Hippocampal formation (tissue), 2 donors: ENCODE measurements around the gene MAGI2.
A peak's percentile ranks its signal among the peaks of the same experiment; 100 is the strongest.

Experiments used
- DNase-seq, 2 donors: peaks; one replicate each; lab custom pipeline; 2025; lab: John Stamatoyannopoulos, UW

MAGI2 gene

GRCh38 chr7:78490524-78490923, 962.9 kb downstream of the MAGI2 start:
- DNase-seq = no peak

DNA sequence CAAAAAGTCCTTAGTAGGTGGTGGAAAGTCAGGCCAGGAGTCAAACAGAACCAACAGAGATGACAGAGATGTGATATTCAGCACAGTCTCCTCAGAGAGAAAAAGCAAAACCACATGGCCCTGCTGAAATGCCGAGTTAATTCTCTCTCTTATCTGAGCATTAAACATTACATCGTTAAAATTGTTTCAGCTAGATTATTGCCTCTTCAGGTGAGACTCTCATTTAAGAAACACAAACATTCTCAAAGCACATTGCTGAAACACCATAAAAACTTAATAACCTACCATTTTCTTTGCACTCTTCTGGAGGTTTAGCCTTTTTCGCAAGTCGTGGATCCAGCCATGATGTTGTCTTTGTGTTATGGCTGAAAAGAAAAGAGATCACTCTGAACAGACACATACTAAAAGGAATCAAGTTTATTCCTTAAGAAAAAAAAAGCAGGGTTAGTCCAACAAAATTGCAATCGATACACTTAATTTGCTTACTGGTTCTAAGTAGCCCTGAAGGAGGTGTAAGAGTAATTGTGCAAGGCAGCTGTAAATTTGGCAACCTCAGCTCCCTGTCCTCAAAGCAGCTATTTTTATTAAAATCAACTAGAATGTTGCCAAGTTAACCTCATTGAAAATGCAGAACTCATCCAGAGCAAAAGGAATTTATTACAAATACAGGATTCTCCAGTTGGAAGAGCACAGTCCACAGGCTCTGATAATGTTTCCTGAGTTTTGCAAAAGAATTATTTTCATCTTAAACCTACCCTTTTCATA, 963.8 kb downstream of the MAGI2 start:
- DNase-seq = peak in 1 of 2 donors; percentile 64

- DNase-seq = no peak
Observed at GRCh38 chr7:78487464-78487863, 966.0 kb downstream of the MAGI2 start.

- DNase-seq = no peak
Observed at GRCh38 chr7:78479348-78479747, 974.1 kb downstream of the MAGI2 start.

DNA sequence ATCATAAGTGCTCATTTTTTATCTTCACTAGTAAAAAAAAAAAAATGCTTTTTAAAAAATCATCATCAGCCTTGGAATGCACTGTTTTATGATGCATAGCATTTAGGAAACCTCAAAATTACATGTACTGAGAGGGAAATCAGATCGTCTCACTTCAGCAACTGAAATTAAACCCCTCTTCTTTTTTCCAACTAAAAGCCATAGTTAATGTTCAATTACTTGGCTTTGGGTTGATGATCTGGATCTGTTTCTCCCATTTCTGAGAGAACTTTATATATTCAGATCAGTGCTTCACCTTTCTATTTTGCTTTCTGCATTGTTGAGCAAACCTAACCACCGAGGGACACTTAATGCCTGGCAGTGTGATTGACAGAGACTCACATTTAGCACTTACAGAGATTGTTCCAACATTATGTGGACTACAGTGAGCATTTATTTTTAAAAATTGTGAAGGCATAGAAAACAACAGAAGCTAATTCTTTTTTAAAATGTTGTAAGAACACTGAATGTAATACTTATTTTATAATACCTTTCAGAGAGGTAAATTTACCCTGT, 976.5 kb downstream of the MAGI2 start:
- no peak for DNase-seq

GRCh38 chr7:78473571-78474301, 979.7 kb downstream of the MAGI2 start:
- no peak for DNase-seq

GRCh38 chr7:78473021-78473420, 980.4 kb downstream of the MAGI2 start:
- DNase-seq = no peak

DNA sequence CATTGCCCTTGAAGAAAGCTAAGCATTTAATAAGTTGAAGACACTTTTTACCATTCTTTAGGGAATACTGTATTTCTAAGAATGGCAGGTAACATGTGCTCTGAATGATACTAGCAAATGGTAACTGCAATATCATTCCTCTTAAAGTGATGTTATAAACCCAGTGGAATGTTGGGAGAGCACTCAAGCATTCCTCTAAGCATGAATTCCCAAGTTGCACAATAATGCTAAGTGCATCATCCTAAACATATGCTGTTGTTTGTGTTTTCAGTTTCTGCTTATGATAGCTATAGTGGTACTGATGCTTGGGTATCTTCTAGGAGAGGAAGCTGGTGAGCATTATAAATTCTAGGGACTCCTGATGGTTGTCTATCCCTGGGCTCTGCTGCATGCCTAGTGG, 980.9 kb downstream of the MAGI2 start:
- DNase-seq = no peak

GRCh38 chr7:78465894-78466293, 987.6 kb downstream of the MAGI2 start:
- no peak for DNase-seq

DNA sequence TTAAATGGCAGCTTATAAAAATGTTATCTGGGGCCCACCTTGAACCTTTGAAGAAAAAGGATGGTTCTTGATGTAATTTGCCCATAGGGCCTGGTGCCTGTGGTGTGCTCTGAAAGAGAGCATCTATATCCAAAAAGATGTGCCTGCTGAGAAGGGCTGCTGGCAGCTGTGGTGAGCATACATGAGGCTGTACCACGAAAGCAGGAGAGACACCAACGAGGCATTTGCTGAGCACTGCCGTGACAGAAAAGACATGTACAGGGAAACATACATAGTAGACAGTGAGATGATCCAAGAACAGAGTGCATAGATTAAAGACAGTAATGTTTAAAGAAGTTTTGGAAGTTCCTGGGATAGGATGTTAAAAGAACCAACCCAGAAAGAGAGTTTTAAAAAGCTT, 990.4 kb downstream of the MAGI2 start:
- DNase-seq = no peak

DNA sequence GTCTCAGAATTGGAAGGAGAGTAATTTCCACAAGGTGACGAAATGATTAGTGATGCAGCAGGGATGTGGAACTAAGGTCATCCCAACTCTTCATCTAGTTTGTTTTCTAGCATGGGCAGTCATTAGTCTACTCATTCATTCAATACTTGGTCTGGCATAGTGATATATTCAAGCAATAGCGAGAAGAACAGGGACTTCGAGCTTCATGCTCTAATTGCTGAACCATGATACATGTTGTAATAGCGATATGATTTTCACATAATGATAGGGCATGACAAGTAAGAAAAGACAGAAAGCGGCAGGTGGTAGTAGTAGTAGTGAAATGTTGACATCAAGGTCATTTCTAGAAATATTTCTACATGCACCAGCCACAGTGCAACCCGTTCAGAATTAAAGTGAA, 1002.8 kb downstream of the MAGI2 start:
- DNase-seq = no peak

GRCh38 chr7:78448911-78449310, 1004.6 kb downstream of the MAGI2 start:
- no peak for DNase-seq

DNA sequence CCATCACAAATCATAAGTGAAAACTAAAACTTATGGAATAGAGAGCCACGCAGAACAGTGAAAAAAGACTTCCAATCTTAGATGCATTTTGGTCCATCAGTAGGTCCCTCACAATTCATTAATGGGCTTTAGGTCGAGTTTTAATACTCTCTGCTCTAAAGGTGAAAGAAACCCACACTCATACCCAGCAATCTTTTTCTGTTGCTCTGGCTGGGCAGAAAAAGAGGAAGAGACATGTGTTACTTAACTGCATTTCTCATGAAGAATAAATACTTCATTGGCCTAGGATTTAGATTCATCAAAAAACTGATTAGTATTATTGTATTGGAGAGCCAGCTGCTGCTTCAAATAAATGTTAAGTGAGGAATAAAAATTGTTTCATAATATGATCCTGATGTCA, 1009.2 kb downstream of the MAGI2 start:
- DNase-seq = no peak

DNA sequence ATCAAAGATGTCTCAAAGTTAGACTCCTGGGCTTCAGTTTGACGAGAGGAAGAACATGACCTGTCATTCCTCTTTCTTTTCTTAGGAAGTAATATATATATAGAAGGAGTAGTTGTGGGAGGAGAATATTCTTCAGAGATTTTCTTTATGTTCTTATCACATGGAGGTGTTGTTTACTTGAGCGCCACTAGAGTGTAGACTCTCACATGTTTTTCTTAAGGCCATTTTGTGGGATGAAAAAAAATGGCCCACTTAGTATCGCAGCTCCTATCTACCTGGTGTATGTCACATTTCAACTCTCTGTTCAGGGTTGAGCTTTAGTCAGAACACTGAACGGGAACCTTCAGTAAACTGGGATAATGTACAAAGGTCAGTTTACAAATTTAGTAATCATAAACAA, 1009.7 kb downstream of the MAGI2 start:
- DNase-seq = no peak

- no peak for DNase-seq
Observed at GRCh38 chr7:78441737-78442136, 1011.7 kb downstream of the MAGI2 start.

- peak in 1 of 2 donors; percentile 37 for DNase-seq
Observed at GRCh38 chr7:78438433-78438832, 1015.0 kb downstream of the MAGI2 start.

DNA sequence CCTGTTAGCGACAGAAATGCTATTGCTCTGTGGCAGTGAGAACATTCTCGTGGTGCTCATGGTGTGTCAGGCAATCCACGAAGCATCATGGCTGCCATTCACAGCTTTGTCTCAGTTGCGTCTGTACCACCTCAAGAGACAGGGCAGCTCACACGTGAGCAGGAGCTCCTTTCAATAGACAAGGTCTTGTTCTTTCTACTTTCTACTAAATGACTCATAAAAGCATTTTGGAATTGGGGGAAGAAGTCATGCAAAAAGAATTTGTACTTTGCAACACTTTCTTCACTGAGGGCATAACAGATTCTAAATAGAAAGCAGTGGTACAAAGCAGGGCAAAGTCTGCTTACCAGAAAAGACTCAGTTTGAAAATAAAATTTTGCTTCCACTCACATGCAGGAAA, 1016.3 kb downstream of the MAGI2 start:
- no peak for DNase-seq

- peak in 1 of 2 donors; percentile 69 for DNase-seq
Observed at GRCh38 chr7:78435355-78435754, 1018.1 kb downstream of the MAGI2 start.

GRCh38 chr7:78434281-78434680, 1019.2 kb downstream of the MAGI2 start:
- no peak for DNase-seq

- no peak for DNase-seq
Observed at GRCh38 chr7:78433421-78433820, 1020.0 kb downstream of the MAGI2 start.

DNA sequence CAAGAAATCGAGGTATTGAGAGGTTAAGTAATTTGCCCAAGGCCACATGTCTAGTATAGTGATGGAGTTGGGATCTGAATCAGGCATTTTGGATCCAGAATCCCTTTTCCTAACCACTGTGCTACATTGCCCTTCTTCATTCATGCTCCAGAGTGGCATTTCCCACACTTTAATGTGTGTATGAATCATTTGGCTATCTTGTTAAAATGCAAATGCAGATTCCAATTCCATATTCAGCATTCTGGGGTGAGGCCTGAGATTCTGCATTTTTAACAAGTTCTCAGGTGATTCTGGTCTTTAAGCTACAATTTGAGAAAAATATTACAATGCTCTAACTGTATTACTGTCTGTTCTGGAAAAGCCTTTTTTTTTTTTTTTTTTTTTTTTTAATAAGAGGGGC, 1023.6 kb downstream of the MAGI2 start:
- DNase-seq = no peak

DNA sequence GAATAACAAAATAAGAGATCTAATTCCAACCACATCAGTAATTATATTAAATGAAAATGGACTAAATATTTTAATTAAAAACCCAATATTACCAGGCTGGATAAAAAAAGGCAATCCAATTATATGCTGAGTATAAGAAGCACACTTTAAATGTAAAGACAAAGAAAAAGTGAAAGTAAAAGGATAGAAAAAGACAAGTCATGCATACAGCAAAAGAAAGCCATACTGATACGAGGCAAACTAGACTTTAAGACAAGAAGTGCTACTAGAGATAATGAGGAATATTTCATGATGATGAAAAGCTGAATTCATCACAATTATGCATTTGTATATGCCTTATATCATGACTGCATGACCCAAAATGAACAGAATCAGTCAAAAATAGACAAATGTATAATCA, 1026.3 kb downstream of the MAGI2 start:
- DNase-seq = no peak

- peak in 1 of 2 donors; percentile 78 for DNase-seq
Observed at GRCh38 chr7:78420001-78420400, 1033.5 kb downstream of the MAGI2 start.
